ENCODE results near the gene MMP8. TPM values are rescaled to one million over a fixed set of nuclear protein-coding genes. Genes with fewer than 3 reads are reported as not detected.
"Not testable (repeated sequence)": the region's sequence is repeated elsewhere in the genome, so short reads cannot be mapped to it uniquely, and the experiment has no call there.

Gene MMP8
- 4.3 TPM for polyA plus RNA-seq (2013, experiment 1 of 2; ENCODE audit: insufficient read length)
- polyA plus RNA-seq (2013, experiment 2 of 2; ENCODE audit: insufficient read length) = 4.3 TPM

- peak; percentile 93 for DNase-seq
Measured at GRCh38 chr11:102724904-102725500, at the start of gene MMP8. TSS of gene MMP8 (minus strand) at chr11:102724954. CDS start at chr11:102724855, 99 bp downstream.

- DNase-seq = peak; percentile 52
Measured at GRCh38 chr11:102773386-102773785, 48.6 kb upstream of the MMP8 start.

GRCh38 chr11:102771351-102771750 lies 46.6 kb upstream of the MMP8 start:
- no peak for DNase-seq

GRCh38 chr11:102770191-102770590 lies 45.4 kb upstream of the MMP8 start:
- no peak for DNase-seq

- DNase-seq = no peak
Measured at GRCh38 chr11:102767800-102768199, 43.0 kb upstream of the MMP8 start.

- DNase-seq = peak; percentile 23
Measured at GRCh38 chr11:102763440-102763839, 38.7 kb upstream of the MMP8 start.

GRCh38 chr11:102762361-102762767 lies 37.6 kb upstream of the MMP8 start:
- peak; percentile 86 for DNase-seq

- DNase-seq = peak; percentile 96
Measured at GRCh38 chr11:102761646-102762238, 37.0 kb upstream of the MMP8 start.

GRCh38 chr11:102760344-102761035 lies 35.7 kb upstream of the MMP8 start:
- peak; percentile 96 for DNase-seq

- peak; percentile 58 for DNase-seq
Measured at GRCh38 chr11:102757823-102758549, 33.2 kb upstream of the MMP8 start.

GRCh38 chr11:102753267-102753666 lies 28.5 kb upstream of the MMP8 start:
- DNase-seq = no peak

GRCh38 chr11:102751673-102752072 lies 26.9 kb upstream of the MMP8 start:
- no peak for DNase-seq

- DNase-seq = no peak
Measured at GRCh38 chr11:102749101-102749722, 24.5 kb upstream of the MMP8 start.

GRCh38 chr11:102746746-102747578 lies 22.2 kb upstream of the MMP8 start:
- DNase-seq = not testable (repeated sequence)

GRCh38 chr11:102734650-102735049 lies 9.9 kb upstream of the MMP8 start:
- no peak for DNase-seq

- peak; percentile 57 for DNase-seq
Measured at GRCh38 chr11:102733232-102733875, 8.6 kb upstream of the MMP8 start.

GRCh38 chr11:102730944-102731343 lies 6.2 kb upstream of the MMP8 start:
- DNase-seq = not testable (repeated sequence)

GRCh38 chr11:102729849-102730815 lies 5.4 kb upstream of the MMP8 start:
- peak; percentile 62 for DNase-seq

GRCh38 chr11:102727890-102728289 lies 3.1 kb upstream of the MMP8 start:
- DNase-seq = peak; percentile 88

GRCh38 chr11:102722821-102723220 lies 1.9 kb downstream of the MMP8 start:
- DNase-seq = no peak
